Cardiac fibroblast (primary cell): ENCODE results near the gene AADACL3.
"Not testable (repeated sequence)": the region's sequence is repeated elsewhere in the genome, so short reads cannot be mapped to it uniquely, and the experiment has no call there.

Experiments used
- DNase-seq, 2 donors: peaks; one replicate each; pipeline versions ENCODE4 v3.0.0 to v3.0.0-alpha.2; 2010; ENCODE audit warnings: low read depth in 2 of 2
- H3K4me3 ChIP-seq, 2 donors: replicated peaks in 1 of 2; 1 replicate in 1 of 2; 2 replicates in 1 of 2; pipeline ENCODE4 v1.5.1; 2011; ENCODE audit warnings: low read depth in 2 of 2, low read length in 2 of 2, mild to moderate bottlenecking in 2 of 2, moderate library complexity in 1 of 2
- TF ChIP-seq, protein P1 (sequence below): IDR thresholded peaks from one replicate; pipeline ENCODE4 v1.5.1; 2011; ENCODE audit warnings: low read depth, mild to moderate bottlenecking, low read length, inconsistent platforms

AADACL3 gene

DNA sequence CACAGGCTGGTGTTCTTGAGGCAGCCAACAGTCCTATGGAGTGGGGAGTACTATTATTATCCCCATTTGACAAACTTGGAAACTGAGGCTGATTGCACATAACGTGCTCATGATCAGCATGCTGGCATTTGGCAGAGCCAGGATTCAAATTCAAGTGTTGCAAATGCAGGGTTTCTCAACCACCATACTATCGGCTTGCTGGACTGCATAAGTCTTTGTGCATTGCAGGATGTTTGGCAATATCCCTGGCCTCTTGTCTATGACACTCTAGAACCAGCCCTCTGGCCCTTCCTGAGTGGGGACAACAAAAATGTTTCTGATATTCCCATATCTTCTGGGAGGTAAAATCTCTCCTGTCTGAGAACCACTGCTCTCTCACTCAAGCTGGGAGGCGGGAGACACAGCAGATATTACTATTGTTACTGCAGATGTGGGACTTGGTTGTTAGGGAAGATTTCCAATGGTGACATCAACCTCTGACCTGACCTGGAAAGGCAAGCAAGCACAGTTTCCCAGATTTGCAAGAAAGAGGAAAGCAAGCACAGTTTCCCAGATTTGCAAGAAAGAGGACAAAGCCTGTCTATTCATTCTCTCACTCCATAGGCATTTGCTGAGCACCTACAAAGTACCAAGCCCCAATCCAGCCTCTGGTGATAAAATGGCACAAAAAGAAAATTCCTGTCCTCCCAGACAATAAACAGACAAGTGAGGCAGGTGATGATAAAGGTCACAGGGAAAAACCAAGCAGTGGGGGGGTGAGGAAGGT lies 1.0 kb upstream of the AADACL3 start:
- TF ChIP-seq, protein P1, sequence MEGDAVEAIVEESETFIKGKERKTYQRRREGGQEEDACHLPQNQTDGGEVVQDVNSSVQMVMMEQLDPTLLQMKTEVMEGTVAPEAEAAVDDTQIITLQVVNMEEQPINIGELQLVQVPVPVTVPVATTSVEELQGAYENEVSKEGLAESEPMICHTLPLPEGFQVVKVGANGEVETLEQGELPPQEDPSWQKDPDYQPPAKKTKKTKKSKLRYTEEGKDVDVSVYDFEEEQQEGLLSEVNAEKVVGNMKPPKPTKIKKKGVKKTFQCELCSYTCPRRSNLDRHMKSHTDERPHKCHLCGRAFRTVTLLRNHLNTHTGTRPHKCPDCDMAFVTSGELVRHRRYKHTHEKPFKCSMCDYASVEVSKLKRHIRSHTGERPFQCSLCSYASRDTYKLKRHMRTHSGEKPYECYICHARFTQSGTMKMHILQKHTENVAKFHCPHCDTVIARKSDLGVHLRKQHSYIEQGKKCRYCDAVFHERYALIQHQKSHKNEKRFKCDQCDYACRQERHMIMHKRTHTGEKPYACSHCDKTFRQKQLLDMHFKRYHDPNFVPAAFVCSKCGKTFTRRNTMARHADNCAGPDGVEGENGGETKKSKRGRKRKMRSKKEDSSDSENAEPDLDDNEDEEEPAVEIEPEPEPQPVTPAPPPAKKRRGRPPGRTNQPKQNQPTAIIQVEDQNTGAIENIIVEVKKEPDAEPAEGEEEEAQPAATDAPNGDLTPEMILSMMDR: no peak
- DNase-seq: no peak
- H3K4me3 ChIP-seq: no peak overlapping the region

- no peak overlapping the region for H3K4me3 ChIP-seq
- DNase-seq: no peak
- TF ChIP-seq, protein P1: no peak
Observed at GRCh38 chr1:12717301-12717838, 1.5 kb downstream of the AADACL3 start.

GRCh38 chr1:12722626-12723025 lies 6.7 kb downstream of the AADACL3 start:
- no peak for DNase-seq
- TF ChIP-seq, protein P1: no peak
- no peak overlapping the region for H3K4me3 ChIP-seq

GRCh38 chr1:12728391-12728790 lies 12.5 kb downstream of the AADACL3 start:
- no peak overlapping the region for H3K4me3 ChIP-seq
- no peak for DNase-seq
- TF ChIP-seq, protein P1: no peak

DNA sequence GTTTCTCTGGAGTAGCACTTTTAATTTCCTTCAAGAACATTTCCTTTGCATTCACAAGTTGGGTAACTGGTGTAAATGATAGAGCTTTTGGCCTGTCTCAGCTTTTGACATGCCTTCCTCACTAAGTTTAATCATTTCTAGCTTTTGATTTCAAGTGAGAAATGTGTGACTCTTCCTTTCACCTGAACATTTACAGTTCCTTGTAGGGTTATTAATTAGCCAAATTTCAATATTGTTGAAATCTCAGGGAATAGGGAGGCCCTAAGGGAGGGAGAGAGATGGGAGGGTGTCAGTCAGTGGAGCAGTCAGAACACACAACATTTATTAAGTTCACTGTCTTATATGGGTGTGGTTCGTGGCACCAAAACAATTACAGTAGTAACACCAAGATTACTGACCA lies 14.2 kb downstream of the AADACL3 start:
- no peak for DNase-seq
- no peak overlapping the region for H3K4me3 ChIP-seq
- TF ChIP-seq, protein P1: no peak

GRCh38 chr1:12731084-12731483 lies 15.2 kb downstream of the AADACL3 start:
- not testable (repeated sequence) for DNase-seq, H3K4me3 ChIP-seq

DNA sequence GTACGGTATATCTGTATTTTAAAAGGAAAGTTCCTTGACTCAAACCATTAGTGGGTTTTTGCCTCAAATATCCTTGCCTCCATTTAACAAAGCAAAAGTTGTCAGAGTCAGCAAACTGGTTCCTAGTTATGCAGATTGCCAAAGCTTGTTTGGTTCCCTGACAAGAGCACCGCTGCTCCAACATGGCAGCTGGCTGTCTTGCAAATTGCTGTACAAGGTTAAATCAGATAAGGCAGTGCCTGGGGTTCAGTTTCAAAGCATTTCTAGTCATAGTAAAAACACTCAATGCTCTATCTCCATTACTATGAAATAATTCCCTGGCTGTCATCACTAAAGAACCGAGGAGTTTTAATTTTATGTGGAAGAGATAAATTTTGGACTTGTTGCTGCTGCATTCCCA lies 18.7 kb downstream of the AADACL3 start:
- no peak for DNase-seq
- no peak overlapping the region for H3K4me3 ChIP-seq
- TF ChIP-seq, protein P1: no peak
